Measurements from ENCODE around the gene C16orf92. TPM values are rescaled to one million over a fixed set of nuclear protein-coding genes. Genes with fewer than 3 reads are reported as not detected.

C16orf92 gene
- total and polyA plus RNA-seq, 2 experiments from 2014 or later: 0.34 TPM; not detected in 1

DNA sequence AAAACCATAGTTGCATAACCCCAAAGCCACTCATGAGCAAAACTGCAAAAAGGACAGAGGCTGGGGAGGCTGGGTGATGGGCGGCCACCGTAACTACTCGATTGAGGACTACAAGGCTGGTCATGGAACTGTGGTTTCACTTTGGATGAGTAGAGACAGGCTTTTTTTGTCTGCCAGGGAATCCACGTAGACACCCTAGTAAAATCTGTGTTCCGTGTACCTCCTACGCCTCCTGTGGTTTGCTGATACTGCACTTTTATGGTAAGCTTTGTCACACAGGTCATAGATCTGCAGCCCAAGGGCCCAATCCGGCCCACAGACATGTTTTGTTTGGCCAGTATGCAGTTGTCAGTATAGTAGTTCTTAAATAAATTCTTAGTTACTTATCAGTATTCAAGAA, 10.3 kb downstream of the C16orf92 start (continued):
- TF ChIP-seq, protein P1, sequence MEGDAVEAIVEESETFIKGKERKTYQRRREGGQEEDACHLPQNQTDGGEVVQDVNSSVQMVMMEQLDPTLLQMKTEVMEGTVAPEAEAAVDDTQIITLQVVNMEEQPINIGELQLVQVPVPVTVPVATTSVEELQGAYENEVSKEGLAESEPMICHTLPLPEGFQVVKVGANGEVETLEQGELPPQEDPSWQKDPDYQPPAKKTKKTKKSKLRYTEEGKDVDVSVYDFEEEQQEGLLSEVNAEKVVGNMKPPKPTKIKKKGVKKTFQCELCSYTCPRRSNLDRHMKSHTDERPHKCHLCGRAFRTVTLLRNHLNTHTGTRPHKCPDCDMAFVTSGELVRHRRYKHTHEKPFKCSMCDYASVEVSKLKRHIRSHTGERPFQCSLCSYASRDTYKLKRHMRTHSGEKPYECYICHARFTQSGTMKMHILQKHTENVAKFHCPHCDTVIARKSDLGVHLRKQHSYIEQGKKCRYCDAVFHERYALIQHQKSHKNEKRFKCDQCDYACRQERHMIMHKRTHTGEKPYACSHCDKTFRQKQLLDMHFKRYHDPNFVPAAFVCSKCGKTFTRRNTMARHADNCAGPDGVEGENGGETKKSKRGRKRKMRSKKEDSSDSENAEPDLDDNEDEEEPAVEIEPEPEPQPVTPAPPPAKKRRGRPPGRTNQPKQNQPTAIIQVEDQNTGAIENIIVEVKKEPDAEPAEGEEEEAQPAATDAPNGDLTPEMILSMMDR (conservative IDR thresholded peaks at IDR 0.05; ENCODE audit: low read depth in 2 of 2): no peak
- TF ChIP-seq ZNF114 (CRISPR knock-in tag; IDR thresholded peaks at IDR 0.05) (no peak), ZNF331 (CRISPR knock-in tag; IDR thresholded peaks at IDR 0.05; ENCODE audit: low read depth) (no peak), CREB1 (CRISPR knock-in tag; IDR thresholded peaks at IDR 0.05; ENCODE audit: low read depth) (no peak), POLR2AphosphoS5 (IDR thresholded peaks at IDR 0.05; ENCODE audit: low read depth) (no peak)
- TF ChIP-seq, protein P2, sequence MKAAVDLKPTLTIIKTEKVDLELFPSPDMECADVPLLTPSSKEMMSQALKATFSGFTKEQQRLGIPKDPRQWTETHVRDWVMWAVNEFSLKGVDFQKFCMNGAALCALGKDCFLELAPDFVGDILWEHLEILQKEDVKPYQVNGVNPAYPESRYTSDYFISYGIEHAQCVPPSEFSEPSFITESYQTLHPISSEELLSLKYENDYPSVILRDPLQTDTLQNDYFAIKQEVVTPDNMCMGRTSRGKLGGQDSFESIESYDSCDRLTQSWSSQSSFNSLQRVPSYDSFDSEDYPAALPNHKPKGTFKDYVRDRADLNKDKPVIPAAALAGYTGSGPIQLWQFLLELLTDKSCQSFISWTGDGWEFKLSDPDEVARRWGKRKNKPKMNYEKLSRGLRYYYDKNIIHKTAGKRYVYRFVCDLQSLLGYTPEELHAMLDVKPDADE (IDR thresholded peaks at IDR 0.05): no peak

GRCh38 chr16:30040221-30040620, 17.2 kb downstream of the C16orf92 start:
- Histone ChIP-seq H3K27me3 (ENCODE audit: insufficient read depth) (peaks cover 7% of the 10 kb centered on the region; the same call in 1 of the 2 replicates), H3K36me3 (ENCODE audit: insufficient read depth) (no peaks in the 10 kb centered on the region), H4K20me1 (replicated peaks; ENCODE audit: insufficient read depth) (no peaks in the 10 kb centered on the region), H3F3A (replicated peaks; ENCODE audit: low read depth) (0 out of 2 replicates have a peak, but pooled peaks cover 3% of the 10 kb centered on the region), H3K4me3 (no peak overlapping the region), H3K79me2 (replicated peaks; ENCODE audit: insufficient read depth) (no peaks in the 10 kb centered on the region), H3K27ac (ENCODE audit: low read depth) (no peak overlapping the region), H3K4me1 (ENCODE audit: insufficient read depth) (no peaks in the 10 kb centered on the region), H3K9me2 (ENCODE audit: insufficient read depth) (no peaks in the 10 kb centered on the region), H3K4me2 (no peak overlapping the region), H2AFZ (no peak overlapping the region)
- DNase-seq (ENCODE audit: low spot score) (no peak), ATAC-seq (no peak)
- Mint-ChIP-seq H3K4me1 (no peaks in the 10 kb centered on the region), H3K36me3 (ENCODE audit: low read depth) (no peaks in the 10 kb centered on the region), H3K9me3 (peaks cover 3% of the 10 kb centered on the region; the same call in 1 of the 3 replicates), H3K4me3 (no peak overlapping the region), H3K27me3 (ENCODE audit: insufficient read depth, low read depth, poor library complexity) (peaks cover 10% of the 10 kb centered on the region), H3K27ac (no peak overlapping the region)
- TF ChIP-seq, protein P2 (IDR thresholded peaks at IDR 0.05): no peak
- no peak for TF ChIP-seq NANOG (IDR thresholded peaks at IDR 0.05; ENCODE audit: borderline replicate concordance)
- TF ChIP-seq, protein P3, sequence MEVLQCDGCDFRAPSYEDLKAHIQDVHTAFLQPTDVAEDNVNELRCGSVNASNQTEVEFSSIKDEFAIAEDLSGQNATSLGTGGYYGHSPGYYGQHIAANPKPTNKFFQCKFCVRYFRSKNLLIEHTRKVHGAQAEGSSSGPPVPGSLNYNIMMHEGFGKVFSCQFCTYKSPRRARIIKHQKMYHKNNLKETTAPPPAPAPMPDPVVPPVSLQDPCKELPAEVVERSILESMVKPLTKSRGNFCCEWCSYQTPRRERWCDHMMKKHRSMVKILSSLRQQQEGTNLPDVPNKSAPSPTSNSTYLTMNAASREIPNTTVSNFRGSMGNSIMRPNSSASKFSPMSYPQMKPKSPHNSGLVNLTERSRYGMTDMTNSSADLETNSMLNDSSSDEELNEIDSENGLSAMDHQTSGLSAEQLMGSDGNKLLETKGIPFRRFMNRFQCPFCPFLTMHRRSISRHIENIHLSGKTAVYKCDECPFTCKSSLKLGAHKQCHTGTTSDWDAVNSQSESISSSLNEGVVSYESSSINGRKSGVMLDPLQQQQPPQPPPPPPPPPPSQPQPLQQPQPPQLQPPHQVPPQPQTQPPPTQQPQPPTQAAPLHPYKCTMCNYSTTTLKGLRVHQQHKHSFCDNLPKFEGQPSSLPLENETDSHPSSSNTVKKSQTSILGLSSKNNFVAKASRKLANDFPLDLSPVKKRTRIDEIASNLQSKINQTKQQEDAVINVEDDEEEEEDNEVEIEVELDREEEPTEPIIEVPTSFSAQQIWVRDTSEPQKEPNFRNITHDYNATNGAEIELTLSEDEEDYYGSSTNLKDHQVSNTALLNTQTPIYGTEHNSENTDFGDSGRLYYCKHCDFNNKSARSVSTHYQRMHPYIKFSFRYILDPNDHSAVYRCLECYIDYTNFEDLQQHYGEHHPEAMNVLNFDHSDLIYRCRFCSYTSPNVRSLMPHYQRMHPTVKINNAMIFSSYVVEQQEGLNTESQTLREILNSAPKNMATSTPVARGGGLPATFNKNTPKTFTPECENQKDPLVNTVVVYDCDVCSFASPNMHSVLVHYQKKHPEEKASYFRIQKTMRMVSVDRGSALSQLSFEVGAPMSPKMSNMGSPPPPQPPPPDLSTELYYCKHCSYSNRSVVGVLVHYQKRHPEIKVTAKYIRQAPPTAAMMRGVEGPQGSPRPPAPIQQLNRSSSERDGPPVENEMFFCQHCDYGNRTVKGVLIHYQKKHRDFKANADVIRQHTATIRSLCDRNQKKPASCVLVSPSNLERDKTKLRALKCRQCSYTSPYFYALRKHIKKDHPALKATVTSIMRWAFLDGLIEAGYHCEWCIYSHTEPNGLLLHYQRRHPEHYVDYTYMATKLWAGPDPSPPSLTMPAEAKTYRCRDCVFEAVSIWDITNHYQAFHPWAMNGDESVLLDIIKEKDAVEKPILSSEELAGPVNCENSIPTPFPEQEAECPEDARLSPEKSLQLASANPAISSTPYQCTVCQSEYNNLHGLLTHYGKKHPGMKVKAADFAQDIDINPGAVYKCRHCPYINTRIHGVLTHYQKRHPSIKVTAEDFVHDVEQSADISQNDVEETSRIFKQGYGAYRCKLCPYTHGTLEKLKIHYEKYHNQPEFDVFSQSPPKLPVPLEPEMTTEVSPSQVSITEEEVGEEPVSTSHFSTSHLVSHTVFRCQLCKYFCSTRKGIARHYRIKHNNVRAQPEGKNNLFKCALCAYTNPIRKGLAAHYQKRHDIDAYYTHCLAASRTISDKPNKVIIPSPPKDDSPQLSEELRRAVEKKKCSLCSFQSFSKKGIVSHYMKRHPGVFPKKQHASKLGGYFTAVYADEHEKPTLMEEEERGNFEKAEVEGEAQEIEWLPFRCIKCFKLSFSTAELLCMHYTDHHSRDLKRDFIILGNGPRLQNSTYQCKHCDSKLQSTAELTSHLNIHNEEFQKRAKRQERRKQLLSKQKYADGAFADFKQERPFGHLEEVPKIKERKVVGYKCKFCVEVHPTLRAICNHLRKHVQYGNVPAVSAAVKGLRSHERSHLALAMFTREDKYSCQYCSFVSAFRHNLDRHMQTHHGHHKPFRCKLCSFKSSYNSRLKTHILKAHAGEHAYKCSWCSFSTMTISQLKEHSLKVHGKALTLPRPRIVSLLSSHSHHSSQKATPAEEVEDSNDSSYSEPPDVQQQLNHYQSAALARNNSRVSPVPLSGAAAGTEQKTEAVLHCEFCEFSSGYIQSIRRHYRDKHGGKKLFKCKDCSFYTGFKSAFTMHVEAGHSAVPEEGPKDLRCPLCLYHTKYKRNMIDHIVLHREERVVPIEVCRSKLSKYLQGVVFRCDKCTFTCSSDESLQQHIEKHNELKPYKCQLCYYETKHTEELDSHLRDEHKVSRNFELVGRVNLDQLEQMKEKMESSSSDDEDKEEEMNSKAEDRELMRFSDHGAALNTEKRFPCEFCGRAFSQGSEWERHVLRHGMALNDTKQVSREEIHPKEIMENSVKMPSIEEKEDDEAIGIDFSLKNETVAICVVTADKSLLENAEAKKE (CRISPR knock-in tag; IDR thresholded peaks at IDR 0.05): no peak
- TF ChIP-seq, protein P1 (conservative IDR thresholded peaks at IDR 0.05; ENCODE audit: low read depth in 2 of 2): no peak
- TF ChIP-seq STAT1 (IDR thresholded peaks at IDR 0.05; ENCODE audit: unreplicated experiment): no peak
- no peak for TF ChIP-seq POLR2AphosphoS5 (IDR thresholded peaks at IDR 0.05; ENCODE audit: low read depth)
- no peak for TF ChIP-seq EZH2 (IDR thresholded peaks at IDR 0.05; ENCODE audit: low read depth, unreplicated experiment)
- no peak for TF ChIP-seq ZNF331 (CRISPR knock-in tag; IDR thresholded peaks at IDR 0.05; ENCODE audit: low read depth)
- no peak for TF ChIP-seq ZNF114 (CRISPR knock-in tag; IDR thresholded peaks at IDR 0.05)
